H1 (cell line): ENCODE results near the gene KRTAP9-1. TPM values are rescaled to one million over a fixed set of nuclear protein-coding genes. Genes with fewer than 3 reads are reported as not detected.

Experiments
- CHD1 ChIP-seq: IDR thresholded peaks from 2 replicates; pipeline ENCODE4 v1.6.1; 2012; ENCODE audit warnings: low read depth, low read length, improper control_type of control experiment
- CREB1 ChIP-seq: IDR thresholded peaks from 2 replicates; pipeline ENCODE4 v1.6.1; 2012; ENCODE audit warnings: inconsistent platforms
- EGR1 ChIP-seq: IDR thresholded peaks from 2 replicates; pipeline ENCODE4 v1.6.1; 2011; ENCODE audit warnings: low read depth, low read length, borderline replicate concordance
- KDM4A ChIP-seq: IDR thresholded peaks from one replicate; pipeline ENCODE4 v1.7.1; 2012; ENCODE audit warnings: low read depth, mild to moderate bottlenecking, moderate library complexity, low read length, inconsistent platforms; ENCODE audit not compliant: severe bottlenecking
- KDM5A ChIP-seq: fragments of 200-600 bp; IDR thresholded peaks from 2 replicates; pipeline ENCODE4 v1.7.1; 2012; ENCODE audit warnings: mild to moderate bottlenecking, low read length, inconsistent platforms, mixed read lengths
- polyA plus RNA-seq, 7 experiments: library from polyadenylated mRNA; depleted of rRNA in 3 of 7; stranded (reverse) in 5 of 7; unstranded in 2 of 7; fragments of >200 nt in 5 of 7; fragments of 200-250 nt in 2 of 7; gene quantifications; 1 replicate in 5 of 7; 2 replicates in 1 of 7; 4 replicates in 1 of 7; pipeline versions ENCODE4 v1.2.1 to v1.2.3, GENCODE V29; 2011 to 2013; ENCODE audit warnings: missing spikeins in 2 of 7, mixed read lengths in 2 of 7
- total RNA-seq: library from RNA; stranded (reverse); fragmentation: NEBNext Ultra II Directional; extraction: Animal tissue kit (Norgen Biotek cat#: 25700); gene quantifications from 2 replicates; pipeline ENCODE4 v1.2.1, GENCODE V29; 2021
- TF ChIP-seq, protein P1 (sequence below): fragments of 300-600 bp; sonication (generic); IDR thresholded peaks from 2 replicates; pipeline ENCODE4 v1.7.1; 2012; ENCODE audit warnings: low read length, moderate library complexity, mild to moderate bottlenecking, inconsistent platforms; ENCODE audit not compliant: insufficient replicate concordance

KRTAP9-1 gene
- total and polyA plus RNA-seq, 2 of the 8 experiments (the other 6 are each of a cell fraction or from before 2014, with no cell fraction given), result not detected

GRCh38 chr17:41199421-41200078 is 9.9 kb downstream of the KRTAP9-1 start (continued):
- TF ChIP-seq, protein P1, sequence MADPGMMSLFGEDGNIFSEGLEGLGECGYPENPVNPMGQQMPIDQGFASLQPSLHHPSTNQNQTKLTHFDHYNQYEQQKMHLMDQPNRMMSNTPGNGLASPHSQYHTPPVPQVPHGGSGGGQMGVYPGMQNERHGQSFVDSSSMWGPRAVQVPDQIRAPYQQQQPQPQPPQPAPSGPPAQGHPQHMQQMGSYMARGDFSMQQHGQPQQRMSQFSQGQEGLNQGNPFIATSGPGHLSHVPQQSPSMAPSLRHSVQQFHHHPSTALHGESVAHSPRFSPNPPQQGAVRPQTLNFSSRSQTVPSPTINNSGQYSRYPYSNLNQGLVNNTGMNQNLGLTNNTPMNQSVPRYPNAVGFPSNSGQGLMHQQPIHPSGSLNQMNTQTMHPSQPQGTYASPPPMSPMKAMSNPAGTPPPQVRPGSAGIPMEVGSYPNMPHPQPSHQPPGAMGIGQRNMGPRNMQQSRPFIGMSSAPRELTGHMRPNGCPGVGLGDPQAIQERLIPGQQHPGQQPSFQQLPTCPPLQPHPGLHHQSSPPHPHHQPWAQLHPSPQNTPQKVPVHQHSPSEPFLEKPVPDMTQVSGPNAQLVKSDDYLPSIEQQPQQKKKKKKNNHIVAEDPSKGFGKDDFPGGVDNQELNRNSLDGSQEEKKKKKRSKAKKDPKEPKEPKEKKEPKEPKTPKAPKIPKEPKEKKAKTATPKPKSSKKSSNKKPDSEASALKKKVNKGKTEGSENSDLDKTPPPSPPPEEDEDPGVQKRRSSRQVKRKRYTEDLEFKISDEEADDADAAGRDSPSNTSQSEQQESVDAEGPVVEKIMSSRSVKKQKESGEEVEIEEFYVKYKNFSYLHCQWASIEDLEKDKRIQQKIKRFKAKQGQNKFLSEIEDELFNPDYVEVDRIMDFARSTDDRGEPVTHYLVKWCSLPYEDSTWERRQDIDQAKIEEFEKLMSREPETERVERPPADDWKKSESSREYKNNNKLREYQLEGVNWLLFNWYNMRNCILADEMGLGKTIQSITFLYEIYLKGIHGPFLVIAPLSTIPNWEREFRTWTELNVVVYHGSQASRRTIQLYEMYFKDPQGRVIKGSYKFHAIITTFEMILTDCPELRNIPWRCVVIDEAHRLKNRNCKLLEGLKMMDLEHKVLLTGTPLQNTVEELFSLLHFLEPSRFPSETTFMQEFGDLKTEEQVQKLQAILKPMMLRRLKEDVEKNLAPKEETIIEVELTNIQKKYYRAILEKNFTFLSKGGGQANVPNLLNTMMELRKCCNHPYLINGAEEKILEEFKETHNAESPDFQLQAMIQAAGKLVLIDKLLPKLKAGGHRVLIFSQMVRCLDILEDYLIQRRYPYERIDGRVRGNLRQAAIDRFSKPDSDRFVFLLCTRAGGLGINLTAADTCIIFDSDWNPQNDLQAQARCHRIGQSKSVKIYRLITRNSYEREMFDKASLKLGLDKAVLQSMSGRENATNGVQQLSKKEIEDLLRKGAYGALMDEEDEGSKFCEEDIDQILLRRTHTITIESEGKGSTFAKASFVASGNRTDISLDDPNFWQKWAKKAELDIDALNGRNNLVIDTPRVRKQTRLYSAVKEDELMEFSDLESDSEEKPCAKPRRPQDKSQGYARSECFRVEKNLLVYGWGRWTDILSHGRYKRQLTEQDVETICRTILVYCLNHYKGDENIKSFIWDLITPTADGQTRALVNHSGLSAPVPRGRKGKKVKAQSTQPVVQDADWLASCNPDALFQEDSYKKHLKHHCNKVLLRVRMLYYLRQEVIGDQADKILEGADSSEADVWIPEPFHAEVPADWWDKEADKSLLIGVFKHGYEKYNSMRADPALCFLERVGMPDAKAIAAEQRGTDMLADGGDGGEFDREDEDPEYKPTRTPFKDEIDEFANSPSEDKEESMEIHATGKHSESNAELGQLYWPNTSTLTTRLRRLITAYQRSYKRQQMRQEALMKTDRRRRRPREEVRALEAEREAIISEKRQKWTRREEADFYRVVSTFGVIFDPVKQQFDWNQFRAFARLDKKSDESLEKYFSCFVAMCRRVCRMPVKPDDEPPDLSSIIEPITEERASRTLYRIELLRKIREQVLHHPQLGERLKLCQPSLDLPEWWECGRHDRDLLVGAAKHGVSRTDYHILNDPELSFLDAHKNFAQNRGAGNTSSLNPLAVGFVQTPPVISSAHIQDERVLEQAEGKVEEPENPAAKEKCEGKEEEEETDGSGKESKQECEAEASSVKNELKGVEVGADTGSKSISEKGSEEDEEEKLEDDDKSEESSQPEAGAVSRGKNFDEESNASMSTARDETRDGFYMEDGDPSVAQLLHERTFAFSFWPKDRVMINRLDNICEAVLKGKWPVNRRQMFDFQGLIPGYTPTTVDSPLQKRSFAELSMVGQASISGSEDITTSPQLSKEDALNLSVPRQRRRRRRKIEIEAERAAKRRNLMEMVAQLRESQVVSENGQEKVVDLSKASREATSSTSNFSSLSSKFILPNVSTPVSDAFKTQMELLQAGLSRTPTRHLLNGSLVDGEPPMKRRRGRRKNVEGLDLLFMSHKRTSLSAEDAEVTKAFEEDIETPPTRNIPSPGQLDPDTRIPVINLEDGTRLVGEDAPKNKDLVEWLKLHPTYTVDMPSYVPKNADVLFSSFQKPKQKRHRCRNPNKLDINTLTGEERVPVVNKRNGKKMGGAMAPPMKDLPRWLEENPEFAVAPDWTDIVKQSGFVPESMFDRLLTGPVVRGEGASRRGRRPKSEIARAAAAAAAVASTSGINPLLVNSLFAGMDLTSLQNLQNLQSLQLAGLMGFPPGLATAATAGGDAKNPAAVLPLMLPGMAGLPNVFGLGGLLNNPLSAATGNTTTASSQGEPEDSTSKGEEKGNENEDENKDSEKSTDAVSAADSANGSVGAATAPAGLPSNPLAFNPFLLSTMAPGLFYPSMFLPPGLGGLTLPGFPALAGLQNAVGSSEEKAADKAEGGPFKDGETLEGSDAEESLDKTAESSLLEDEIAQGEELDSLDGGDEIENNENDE, result no peak
- TF ChIP-seq CREB1 (no peak), KDM4A (no peak), KDM5A (no peak), EGR1 (no peak), CHD1 (no peak)
